ENCODE results near the gene HOXC12. TPM values are rescaled to one million over a fixed set of nuclear protein-coding genes. Genes with fewer than 3 reads are reported as not detected.

Gene HOXC12
- total RNA-seq, 1 donor from 2014 or later = not detected

- peaks cover 99% of the 10 kb centered on the region for H3K27me3 Mint-ChIP-seq
- no peaks in the 10 kb centered on the region for H3K9me3 Mint-ChIP-seq
- H3K27ac Mint-ChIP-seq = no peak overlapping the region
- no peaks in the 10 kb centered on the region for H3K4me1 Mint-ChIP-seq (ENCODE audit: unreplicated experiment)
- no peak for TF ChIP-seq CTCF (conservative IDR thresholded peaks at IDR 0.05)
- DNase-seq (ENCODE audit: extremely low spot score, unreplicated experiment) = no peak
- no peak overlapping the region for H3K4me3 Mint-ChIP-seq
- H3K36me3 Mint-ChIP-seq = no peaks in the 10 kb centered on the region
These were observed 10.5 kb upstream of the HOXC12 start for GRCh38 chr12:53944209-53944608.

- no peaks in the 10 kb centered on the region for H3K36me3 Mint-ChIP-seq
These were observed 9.5 kb upstream of the HOXC12 start for GRCh38 chr12:53944907-53945847.

GRCh38 chr12:53947743-53948142 lies 7.0 kb upstream of the HOXC12 start:
- Mint-ChIP-seq H3K9me3 (no peaks in the 10 kb centered on the region), H3K27me3 (peaks cover 100% of the 10 kb centered on the region), H3K4me1 (ENCODE audit: unreplicated experiment) (no peaks in the 10 kb centered on the region), H3K27ac (no peak overlapping the region), H3K36me3 (no peaks in the 10 kb centered on the region), H3K4me3 (no peak overlapping the region)
- no peak for TF ChIP-seq CTCF (conservative IDR thresholded peaks at IDR 0.05)
- no peak for DNase-seq (ENCODE audit: extremely low spot score, unreplicated experiment)

More at GRCh38 chr12:53944907-53945847, 9.5 kb upstream of the HOXC12 start:
- no peaks in the 10 kb centered on the region for H3K9me3 Mint-ChIP-seq
- H3K4me1 Mint-ChIP-seq (ENCODE audit: unreplicated experiment) = no peaks in the 10 kb centered on the region
- no peak for DNase-seq (ENCODE audit: extremely low spot score, unreplicated experiment)
- H3K4me3 Mint-ChIP-seq = no peak overlapping the region
- H3K27me3 Mint-ChIP-seq = peaks cover 99% of the 10 kb centered on the region
- no peak for TF ChIP-seq CTCF (conservative IDR thresholded peaks at IDR 0.05)
- H3K27ac Mint-ChIP-seq = no peak overlapping the region

DNA sequence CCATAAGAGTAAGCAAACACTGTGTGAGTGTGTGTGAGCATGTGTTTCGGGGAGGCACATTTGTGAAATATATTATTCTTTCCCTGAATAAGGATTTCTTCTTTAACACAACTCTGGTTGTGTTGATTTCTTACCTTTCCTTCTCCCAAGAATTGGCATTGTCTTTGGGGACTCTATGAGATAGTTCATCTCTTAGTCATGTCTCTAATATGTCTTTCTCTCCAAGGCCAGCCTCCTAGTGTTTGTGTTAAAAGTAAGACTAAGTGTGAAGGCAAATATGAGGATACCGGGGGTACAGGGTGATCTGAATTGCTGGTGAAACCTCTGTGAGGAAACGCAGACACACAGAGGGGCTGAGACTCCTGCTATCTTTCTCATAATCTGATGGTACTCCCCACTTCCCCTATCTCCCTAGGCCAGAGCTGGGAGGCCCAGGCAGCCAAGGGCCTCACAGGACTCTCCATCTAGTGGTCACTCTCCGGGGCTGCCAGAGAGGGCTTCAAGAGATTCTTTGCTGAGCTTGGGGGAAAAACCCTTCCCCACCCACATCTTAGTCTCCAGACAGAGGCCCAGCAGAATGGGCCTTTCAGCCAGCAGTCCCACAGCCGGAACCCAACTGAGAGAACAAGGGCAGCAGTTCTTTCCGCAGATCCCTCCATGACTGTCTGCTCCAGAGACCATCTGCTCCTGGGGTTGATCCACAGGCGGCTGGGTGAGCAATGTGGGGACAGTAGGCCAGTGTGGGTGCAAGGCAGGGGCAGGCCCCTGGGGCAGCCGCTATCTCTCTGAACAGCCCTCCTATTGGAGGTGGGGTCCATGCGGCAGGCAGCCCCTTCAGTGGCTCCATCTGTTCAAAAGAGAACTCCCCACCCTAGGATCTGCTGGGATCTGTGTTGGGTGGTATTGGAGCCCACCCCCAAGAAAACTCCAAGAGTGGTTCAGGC lies 5.8 kb upstream of the HOXC12 start:
- no peaks in the 10 kb centered on the region for H3K36me3 Mint-ChIP-seq
- no peak overlapping the region for H3K4me3 Mint-ChIP-seq
- peaks cover 100% of the 10 kb centered on the region for H3K27me3 Mint-ChIP-seq
- no peak for TF ChIP-seq CTCF (conservative IDR thresholded peaks at IDR 0.05)
- no peak overlapping the region for H3K27ac Mint-ChIP-seq
- no peaks in the 10 kb centered on the region for H3K9me3 Mint-ChIP-seq
- H3K4me1 Mint-ChIP-seq (ENCODE audit: unreplicated experiment) = no peaks in the 10 kb centered on the region
- DNase-seq (ENCODE audit: extremely low spot score, unreplicated experiment) = no peak

DNA sequence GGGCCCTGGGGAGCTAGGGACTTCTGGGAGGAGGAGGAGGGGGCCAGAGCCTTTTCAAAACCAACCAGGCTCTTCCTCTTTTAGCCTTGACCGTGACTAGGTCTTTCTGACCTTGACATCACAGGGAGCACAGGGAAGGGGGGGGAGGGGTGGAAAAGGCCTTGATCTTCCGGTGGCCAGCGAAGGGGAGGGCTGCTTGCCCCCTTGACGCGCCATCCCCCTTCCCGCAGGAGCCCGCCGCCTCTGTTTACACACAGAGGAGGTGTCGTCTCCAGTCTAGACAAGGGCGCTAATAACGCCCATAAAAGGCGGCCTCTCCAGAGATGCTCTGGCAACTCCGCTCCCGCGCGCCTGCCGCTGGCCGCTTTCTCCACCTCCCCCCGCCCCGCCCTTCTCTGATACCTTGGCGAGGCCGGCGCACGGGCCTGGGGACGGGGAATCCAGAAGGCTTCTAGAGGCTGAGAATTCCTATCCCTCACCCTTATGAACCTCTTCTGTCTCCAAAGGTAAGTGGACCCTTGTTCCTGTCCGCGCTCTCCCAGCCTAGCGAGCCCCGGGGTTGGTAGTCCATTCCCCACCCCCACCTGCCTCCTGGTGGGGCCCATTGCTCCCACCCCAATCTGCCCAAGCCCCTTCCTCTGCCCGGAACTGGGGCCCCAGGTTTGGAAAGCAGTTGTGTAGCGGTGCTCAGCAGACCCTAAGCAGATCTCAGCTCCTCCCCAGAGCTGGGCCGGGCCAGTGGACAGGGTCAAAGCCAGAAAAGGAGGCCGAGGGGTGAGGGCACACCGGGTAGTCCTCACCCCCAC lies 4.9 kb upstream of the HOXC12 start:
- no peak for TF ChIP-seq CTCF (conservative IDR thresholded peaks at IDR 0.05)
- H3K27me3 Mint-ChIP-seq = peaks cover 100% of the 10 kb centered on the region
- no peaks in the 10 kb centered on the region for H3K9me3 Mint-ChIP-seq
- H3K4me3 Mint-ChIP-seq = no peak overlapping the region
- no peaks in the 10 kb centered on the region for H3K4me1 Mint-ChIP-seq (ENCODE audit: unreplicated experiment)
- H3K27ac Mint-ChIP-seq = no peak overlapping the region
- no peak for DNase-seq (ENCODE audit: extremely low spot score, unreplicated experiment)
- no peaks in the 10 kb centered on the region for H3K36me3 Mint-ChIP-seq

Data from type B pancreatic cell (in vitro differentiated cells).